ENCODE measurements around the gene PRDX6.

DNA sequence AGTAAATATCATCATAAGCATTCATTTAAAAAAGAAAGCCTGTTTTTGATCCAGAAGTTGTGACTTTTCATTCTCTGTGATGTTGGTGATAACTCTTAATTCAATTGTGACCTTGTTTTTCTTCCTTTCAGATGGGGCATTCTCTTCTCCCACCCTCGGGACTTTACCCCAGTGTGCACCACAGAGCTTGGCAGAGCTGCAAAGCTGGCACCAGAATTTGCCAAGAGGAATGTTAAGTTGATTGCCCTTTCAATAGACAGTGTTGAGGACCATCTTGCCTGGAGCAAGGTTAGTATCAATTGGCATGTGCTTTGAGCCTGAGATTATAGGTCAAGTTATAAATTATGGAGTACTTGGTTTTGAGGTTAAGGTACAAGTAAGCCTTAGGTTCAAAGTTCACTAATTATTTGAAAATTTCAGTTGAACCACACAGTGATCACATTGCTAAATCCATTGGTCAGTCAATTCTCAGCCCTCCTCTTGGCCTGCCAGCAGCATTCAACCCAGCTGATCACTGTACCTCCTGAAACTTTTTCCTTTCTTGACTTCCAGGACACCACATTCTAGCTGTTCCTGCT, 4.1 kb downstream of the PRDX6 start:
- TF ChIP-seq, protein P1, sequence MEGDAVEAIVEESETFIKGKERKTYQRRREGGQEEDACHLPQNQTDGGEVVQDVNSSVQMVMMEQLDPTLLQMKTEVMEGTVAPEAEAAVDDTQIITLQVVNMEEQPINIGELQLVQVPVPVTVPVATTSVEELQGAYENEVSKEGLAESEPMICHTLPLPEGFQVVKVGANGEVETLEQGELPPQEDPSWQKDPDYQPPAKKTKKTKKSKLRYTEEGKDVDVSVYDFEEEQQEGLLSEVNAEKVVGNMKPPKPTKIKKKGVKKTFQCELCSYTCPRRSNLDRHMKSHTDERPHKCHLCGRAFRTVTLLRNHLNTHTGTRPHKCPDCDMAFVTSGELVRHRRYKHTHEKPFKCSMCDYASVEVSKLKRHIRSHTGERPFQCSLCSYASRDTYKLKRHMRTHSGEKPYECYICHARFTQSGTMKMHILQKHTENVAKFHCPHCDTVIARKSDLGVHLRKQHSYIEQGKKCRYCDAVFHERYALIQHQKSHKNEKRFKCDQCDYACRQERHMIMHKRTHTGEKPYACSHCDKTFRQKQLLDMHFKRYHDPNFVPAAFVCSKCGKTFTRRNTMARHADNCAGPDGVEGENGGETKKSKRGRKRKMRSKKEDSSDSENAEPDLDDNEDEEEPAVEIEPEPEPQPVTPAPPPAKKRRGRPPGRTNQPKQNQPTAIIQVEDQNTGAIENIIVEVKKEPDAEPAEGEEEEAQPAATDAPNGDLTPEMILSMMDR (IDR thresholded peaks at IDR 0.05; ENCODE audit: insufficient read depth, low read depth, low read length): no peak
- TF ChIP-seq EZH2 (IDR thresholded peaks at IDR 0.05; ENCODE audit: insufficient read depth, low read length): no peak

All from astrocyte (in vitro differentiated cells and primary cell).